Suppressor macrophage treated with lipopolysaccharide for 4 hours (primary cell): ENCODE results near the gene RANBP17.
A peak's percentile ranks its signal among the peaks of the same experiment; 100 is the strongest.
"Not testable (repeated sequence)": the region's sequence is repeated elsewhere in the genome, so short reads cannot be mapped to it uniquely, and the experiment has no call there.

Experiments
- DNase-seq: peaks from one replicate; pipeline ENCODE4 v3.0.0-alpha.2; 2020

Gene RANBP17

DNA sequence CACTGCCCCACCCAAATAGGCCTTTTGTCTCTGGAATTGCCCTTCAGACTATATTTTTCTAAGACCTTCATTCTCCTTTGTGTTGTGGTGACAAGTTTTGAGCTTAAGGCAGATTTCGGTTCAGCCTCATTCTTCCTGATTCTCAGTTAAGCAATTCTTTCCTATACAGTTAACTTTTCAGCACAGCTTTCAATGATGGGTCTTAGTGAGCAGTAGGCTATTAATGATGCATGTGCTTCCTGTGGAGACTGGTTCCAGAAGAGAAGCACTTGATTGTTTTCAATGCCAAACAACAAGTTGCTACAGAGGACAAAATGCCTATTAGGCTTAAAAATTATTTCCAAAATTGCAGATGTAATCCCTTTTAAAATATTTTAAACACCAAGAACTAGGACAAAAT is 399.5 kb downstream of the RANBP17 start:
- DNase-seq: no peak

DNA sequence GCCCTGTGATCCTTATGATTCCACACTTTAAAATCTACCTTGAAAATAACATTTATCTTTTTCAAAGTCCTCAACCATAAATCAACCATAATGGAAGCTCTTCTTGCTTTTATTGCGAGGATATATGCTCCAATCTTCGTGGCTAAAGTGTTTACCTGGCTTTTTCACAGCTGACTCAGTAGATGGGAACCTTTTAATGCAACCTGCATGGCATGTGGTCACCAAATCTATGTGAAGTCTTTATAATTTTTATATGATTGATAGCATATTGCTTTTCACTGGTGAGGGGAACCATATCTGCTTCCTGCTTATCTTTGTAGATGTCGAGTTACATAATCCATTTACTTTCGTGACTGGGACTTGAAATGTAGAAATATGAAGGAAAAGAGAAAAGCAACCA is 400.1 kb downstream of the RANBP17 start:
- no peak for DNase-seq

DNA sequence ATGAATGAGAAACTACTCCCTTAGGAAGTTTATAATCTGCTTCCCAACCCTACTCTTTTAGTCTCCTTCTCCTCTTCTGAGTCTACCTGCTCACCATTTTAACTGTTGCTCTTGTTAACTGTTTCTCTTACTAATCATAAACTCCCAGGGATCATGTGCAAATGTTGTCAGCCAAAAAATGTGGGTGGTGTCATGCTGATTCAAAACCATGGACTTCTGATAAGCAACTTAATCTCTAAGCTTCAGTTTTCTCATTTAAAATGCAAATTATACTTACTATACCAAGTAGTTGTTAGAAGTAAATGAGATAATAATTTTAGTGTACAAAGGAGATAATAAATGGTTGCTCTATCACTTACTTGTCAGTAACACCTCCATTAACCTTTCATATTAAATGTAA is 401.4 kb downstream of the RANBP17 start:
- no peak for DNase-seq

DNA sequence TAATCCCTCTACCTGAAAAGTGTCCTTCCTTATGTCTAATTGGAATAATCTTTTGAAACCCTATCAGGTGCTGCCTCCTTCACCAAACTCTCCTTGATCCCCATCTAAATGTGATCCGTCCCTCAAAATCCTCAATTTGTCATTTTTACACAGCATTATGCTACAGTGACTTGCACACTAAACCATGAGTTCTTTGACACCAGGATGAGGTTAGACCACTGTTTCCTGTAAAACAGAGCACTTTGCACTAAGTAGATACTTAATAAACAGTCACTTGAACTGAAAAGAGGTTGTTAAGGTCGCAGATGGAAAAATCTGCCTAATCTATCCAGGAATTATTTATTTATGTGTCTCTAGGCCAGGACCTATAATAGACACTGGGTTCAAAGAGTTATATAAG is 403.0 kb downstream of the RANBP17 start:
- no peak for DNase-seq

DNA sequence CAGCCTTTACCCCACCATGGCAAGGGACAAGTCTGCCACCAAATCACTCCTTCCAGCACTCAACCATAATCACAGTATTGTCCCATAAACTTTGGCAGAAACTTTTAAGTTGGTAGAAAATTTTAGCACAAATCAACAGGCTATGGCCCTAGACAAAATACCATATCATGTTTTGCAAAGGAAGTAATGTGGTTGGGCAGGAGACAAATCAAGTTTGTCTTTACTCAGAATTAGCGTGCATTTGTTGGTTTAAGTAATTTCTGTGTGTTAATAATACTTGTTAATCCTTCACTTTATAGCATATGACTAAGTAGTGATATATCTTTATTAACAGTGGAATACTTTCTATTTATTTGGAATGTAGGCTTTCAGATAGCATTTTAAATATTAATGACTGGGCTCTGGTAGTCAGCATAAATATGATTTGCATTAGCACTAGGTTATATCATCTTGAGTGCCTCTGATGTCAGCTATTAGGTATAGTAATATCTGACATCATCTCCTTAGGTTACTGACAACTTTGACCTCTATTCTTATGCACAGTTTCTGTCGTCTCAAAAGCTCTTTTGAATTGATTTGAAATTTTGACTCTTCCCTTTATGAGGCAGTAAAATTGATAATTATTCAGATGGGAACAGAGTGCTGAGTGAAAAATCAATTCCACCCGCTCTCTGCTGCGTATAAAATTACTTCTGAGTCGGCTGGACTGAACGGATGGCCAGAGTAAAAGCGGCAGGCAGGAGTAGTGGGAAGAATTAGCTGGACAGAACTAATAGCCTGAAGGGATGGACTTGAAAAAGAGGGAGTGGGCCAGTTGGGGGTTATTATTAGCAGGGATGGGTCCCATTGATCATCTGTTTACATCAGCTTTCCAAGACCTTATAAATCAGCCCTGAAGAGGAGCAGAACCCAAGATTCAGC is 407.1 kb downstream of the RANBP17 start:
- DNase-seq: no peak

GRCh38 chr5:171269717-171270116 is 407.9 kb downstream of the RANBP17 start:
- DNase-seq: no peak

DNA sequence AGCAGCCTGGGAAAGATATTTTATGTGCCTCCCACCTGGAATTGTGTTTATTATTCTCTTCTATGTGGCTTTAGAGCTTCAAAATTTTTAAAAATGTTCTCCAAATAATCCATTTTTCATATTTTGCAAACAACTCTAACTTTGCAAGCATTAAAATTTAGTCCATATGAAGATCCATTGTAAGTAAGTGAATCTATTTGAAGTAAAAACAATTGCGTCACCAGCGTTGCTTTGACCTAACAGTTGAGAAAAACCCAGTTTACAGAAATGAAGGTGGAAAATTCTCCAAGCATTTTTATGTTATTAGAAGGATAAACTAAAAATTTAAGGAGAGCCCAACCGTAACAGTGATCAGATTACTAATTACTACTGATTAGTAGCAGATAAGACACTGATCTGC is 408.3 kb downstream of the RANBP17 start:
- DNase-seq: no peak

- DNase-seq: no peak
Measured at GRCh38 chr5:171271798-171272197, 410.0 kb downstream of the RANBP17 start.

DNA sequence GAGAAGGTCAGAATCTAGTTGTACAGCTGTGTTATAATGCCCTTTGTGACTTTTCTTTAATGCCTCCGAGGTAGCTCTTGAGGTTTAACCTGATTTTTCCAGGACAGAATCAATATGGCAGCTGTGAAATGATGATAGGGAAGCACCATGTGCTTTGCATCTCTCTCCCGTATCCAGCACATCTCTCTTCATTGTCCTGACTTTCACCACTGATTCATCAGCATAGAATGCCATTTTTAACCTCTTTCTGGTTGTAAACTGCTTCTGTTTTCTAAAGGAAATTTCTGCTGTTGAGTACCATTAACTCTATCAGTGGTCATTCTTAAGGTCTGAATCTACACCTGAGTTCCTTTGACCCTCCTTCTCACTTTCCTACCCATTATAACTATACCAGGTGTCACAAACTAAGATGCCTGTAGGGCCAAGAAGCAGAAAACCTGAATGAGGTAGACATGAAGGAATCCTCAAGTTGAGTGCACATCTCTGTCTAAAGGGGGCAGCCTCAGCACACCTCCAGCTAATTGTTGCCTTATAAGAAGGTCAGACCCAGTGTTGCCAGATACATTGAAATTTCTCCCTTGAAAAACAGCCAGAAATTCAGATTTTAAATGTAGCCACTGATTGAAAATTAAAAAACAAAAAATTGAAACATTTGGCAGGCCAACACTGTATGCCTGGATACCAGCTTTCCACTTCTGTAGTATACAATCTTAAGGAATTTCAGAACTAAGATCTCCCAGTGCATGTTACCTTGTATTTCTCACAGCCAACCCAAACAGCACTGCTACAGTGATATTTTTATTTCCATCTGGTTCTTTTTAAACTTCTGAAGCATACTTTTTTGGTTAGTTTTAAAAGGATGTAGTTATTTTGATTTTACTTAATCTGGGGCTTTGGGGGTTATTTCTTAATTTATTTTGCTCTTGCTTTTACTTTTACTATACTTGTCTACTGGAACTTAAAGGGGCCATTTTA is 411.5 kb downstream of the RANBP17 start:
- peak; percentile 10 for DNase-seq

- no peak for DNase-seq
Measured at GRCh38 chr5:171275841-171276544, 414.2 kb downstream of the RANBP17 start.

DNA sequence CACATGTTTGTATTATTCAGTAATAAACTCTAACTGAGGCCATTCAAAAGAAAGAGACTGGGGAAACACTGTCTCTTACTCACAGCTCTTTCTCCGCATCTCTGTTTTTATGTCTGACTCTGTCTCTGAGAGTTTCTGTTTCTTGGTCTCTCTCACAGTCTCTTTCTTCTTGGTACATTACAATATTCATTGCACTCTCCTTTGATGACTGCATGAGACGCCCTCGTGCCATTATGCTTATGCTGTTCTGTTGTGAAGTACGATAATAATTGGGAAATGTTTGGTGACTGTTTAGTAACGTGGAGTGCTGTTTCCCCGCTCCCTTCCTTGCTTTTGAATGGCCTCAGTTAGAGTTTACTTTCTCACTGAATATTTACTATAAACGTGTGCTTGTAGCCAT is 421.9 kb downstream of the RANBP17 start:
- no peak for DNase-seq

DNA sequence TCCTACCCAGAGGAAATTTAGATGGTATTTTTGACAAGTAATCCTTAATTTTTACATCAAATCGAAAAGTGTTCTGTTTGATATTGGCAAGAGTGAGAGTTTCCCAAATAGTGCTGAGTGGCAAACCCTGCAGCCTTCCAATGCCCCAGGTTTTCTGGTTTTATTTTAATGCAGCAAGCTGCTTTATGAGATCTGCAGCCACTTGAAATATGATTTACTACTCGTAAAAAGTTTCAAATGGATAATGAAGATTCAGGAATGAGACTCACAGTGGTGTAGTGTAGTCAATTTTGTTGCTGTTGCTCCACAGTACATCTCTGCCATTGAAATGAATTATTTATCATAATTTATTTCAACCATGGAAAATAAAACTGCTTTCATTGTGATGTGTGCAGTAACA is 423.6 kb downstream of the RANBP17 start:
- DNase-seq: no peak

GRCh38 chr5:171288066-171288465 is 426.2 kb downstream of the RANBP17 start:
- no peak for DNase-seq

- DNase-seq: no peak
Measured at GRCh38 chr5:171291371-171291770, 429.6 kb downstream of the RANBP17 start.

- no peak for DNase-seq
Measured at GRCh38 chr5:171295299-171295698, 433.5 kb downstream of the RANBP17 start.

DNA sequence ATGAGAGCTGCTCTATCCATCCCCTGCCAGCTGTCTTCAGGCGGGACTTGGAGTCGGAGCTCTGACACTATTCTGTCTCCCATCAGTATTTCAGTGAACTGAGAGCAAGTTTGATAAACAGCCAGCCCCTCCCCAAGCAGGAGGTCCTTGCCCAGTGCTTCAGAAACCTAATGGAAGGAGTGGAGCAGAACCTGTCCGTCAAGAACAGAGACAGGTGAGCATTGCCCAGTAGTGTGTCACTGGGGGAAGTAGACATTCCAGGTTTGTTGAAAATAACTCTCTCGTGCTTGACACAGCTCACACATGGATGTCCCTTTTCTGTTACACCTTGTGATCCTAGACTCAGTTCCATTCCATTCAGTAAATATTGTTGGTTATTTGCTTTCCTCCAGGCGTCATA is 434.0 kb downstream of the RANBP17 start:
- DNase-seq: no peak

DNA sequence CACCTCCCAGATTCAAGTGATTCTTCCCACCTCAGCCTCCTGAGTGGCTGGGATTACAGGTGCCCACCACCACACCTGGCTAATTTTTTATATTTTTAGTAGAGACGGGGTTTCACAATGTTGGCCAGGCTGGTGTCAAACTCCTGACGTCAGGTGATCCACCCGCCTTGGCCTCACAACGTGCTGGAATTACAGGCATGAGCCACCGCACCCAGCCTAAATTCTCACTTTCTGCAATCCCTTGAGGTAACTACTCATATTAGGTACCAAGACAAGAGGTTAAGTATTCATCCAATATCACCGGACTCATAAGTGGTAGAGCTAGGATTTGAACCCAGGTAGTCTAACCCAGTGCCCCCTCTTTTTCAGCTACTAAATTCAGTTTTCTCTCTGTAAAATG is 436.1 kb downstream of the RANBP17 start:
- not testable (repeated sequence) for DNase-seq

GRCh38 chr5:171299228-171299627 is 437.4 kb downstream of the RANBP17 start:
- no peak for DNase-seq

GRCh38 chr5:171299851-171300250 is 438.0 kb downstream of the RANBP17 start:
- no peak for DNase-seq

DNA sequence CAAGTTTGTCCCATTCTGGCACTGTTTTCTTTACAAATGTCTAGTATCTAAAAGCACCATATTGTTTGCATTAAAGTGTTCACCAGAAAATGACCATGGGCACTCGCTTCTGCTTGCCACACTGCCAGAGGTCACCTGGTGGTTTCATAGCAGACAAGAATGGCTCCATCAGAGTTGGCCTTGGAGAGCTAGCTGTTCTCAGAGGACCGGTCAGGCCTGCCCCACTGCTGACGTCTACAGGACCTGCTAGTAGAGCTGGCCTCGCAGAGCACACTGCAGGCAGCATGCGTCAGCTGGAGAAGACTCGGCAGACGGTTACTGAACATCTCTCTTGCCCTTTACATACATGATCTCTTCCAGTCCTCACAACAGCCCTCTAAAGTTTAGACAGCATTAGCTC is 438.5 kb downstream of the RANBP17 start:
- no peak for DNase-seq

GRCh38 chr5:171306166-171306565 is 444.3 kb downstream of the RANBP17 start:
- no peak for DNase-seq

- DNase-seq: no peak
Measured at GRCh38 chr5:171306781-171307591, 445.2 kb downstream of the RANBP17 start.
